ENCODE results near the gene PRR18.

- TF ChIP-seq, protein P1, sequence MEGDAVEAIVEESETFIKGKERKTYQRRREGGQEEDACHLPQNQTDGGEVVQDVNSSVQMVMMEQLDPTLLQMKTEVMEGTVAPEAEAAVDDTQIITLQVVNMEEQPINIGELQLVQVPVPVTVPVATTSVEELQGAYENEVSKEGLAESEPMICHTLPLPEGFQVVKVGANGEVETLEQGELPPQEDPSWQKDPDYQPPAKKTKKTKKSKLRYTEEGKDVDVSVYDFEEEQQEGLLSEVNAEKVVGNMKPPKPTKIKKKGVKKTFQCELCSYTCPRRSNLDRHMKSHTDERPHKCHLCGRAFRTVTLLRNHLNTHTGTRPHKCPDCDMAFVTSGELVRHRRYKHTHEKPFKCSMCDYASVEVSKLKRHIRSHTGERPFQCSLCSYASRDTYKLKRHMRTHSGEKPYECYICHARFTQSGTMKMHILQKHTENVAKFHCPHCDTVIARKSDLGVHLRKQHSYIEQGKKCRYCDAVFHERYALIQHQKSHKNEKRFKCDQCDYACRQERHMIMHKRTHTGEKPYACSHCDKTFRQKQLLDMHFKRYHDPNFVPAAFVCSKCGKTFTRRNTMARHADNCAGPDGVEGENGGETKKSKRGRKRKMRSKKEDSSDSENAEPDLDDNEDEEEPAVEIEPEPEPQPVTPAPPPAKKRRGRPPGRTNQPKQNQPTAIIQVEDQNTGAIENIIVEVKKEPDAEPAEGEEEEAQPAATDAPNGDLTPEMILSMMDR (IDR thresholded peaks at IDR 0.05), result no peak
- TF ChIP-seq POLR2A (IDR thresholded peaks at IDR 0.05), result no peak
These were observed 1.7 kb downstream of the PRR18 start for GRCh38 chr6:166306378-166307081.
